PFSK-1 (cell line): ENCODE measurements around the gene DIP2B.
A peak's percentile ranks its signal among the peaks of the same experiment; 100 is the strongest.

Experiments
- FOXP2 ChIP-seq: optimal IDR thresholded peaks from 2 replicates; pipeline ENCODE3; 2011; ENCODE audit warnings: borderline replicate concordance, control low read depth, inconsistent platforms; ENCODE audit not compliant: insufficient read depth; ENCODE audit errors: extremely low read length, extremely low read depth
- POLR2AphosphoS5 ChIP-seq: IDR thresholded peaks from 2 replicates; pipeline ENCODE4 v1.6.1; 2012; ENCODE audit warnings: low read depth, mild to moderate bottlenecking, control low read depth, low read length, moderate library complexity
- SIN3A ChIP-seq: IDR thresholded peaks from 2 replicates; pipeline ENCODE4 v1.6.1; 2012; ENCODE audit warnings: mild to moderate bottlenecking, low read length, moderate library complexity, borderline replicate concordance; ENCODE audit not compliant: insufficient read depth
- TAF1 ChIP-seq: IDR thresholded peaks from 2 replicates; pipeline ENCODE4 v1.6.1; 2012; ENCODE audit warnings: low read length, control low read depth, borderline replicate concordance; ENCODE audit not compliant: insufficient read depth
- TF ChIP-seq, protein P1 (sequence below), 2 experiments: IDR thresholded peaks; 2 replicates each; pipeline versions ENCODE4 v1.6.1 to v1.8.0; 2011 to 2012; ENCODE audit warnings: low read depth in 2 of 2, low read length in 2 of 2, control low read depth in 1 of 2, inconsistent platforms in 1 of 2, mild to moderate bottlenecking in 1 of 2, moderate library complexity in 1 of 2; ENCODE audit not compliant: insufficient read depth in 1 of 2

The DIP2B gene

DNA sequence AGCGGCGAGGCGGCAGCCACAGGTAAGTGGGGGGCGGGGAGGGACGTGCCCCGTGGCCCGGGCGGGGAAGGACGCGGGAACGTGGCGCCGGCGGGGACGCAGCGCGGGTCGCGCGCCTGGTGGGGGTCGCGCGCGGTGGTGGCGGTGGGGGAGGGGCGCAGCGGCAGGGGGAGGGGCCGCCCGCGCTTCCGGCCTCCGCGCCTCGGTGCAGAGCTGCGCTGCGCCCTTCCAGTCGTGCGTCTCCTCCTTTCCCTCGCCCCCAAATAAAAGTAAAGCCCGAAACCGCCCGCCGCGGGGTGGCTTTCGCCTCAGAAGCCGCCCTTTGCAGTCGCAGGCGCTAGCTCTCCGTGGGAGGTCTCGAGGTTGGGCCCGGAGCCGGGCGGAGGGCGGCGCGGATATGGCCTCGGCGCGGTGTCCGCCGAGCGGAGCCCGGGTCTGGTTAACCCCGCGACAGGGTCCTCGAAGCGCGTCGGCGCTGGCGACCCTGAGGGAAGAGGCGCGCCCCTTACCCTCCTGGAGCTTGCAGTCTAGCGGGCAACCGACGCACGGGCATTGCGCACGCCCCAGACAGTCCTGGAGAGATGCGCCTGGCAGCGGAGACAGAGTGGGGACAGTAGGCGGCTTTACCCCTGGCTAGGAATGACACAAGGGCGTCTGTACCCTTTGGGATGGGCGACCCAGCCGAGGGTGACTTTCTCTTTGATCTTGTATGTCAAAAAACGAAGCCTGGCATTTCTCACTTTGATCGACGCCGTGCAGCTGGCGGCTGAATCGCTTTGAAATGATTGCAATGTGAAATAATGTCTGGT is 259.7 kb downstream of the DIP2B start:
- no peak for TF ChIP-seq FOXP2
- TF ChIP-seq, protein P1, sequence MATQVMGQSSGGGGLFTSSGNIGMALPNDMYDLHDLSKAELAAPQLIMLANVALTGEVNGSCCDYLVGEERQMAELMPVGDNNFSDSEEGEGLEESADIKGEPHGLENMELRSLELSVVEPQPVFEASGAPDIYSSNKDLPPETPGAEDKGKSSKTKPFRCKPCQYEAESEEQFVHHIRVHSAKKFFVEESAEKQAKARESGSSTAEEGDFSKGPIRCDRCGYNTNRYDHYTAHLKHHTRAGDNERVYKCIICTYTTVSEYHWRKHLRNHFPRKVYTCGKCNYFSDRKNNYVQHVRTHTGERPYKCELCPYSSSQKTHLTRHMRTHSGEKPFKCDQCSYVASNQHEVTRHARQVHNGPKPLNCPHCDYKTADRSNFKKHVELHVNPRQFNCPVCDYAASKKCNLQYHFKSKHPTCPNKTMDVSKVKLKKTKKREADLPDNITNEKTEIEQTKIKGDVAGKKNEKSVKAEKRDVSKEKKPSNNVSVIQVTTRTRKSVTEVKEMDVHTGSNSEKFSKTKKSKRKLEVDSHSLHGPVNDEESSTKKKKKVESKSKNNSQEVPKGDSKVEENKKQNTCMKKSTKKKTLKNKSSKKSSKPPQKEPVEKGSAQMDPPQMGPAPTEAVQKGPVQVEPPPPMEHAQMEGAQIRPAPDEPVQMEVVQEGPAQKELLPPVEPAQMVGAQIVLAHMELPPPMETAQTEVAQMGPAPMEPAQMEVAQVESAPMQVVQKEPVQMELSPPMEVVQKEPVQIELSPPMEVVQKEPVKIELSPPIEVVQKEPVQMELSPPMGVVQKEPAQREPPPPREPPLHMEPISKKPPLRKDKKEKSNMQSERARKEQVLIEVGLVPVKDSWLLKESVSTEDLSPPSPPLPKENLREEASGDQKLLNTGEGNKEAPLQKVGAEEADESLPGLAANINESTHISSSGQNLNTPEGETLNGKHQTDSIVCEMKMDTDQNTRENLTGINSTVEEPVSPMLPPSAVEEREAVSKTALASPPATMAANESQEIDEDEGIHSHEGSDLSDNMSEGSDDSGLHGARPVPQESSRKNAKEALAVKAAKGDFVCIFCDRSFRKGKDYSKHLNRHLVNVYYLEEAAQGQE (IDR thresholded peaks at IDR 0.05; ENCODE audit: insufficient read depth in 1 of 2, low read depth in 2 of 2, low read length in 2 of 2) = 0 out of 4 replicates have a peak, but pooled peaks of 1 of the 2 experiments have one; percentile 33

DNA sequence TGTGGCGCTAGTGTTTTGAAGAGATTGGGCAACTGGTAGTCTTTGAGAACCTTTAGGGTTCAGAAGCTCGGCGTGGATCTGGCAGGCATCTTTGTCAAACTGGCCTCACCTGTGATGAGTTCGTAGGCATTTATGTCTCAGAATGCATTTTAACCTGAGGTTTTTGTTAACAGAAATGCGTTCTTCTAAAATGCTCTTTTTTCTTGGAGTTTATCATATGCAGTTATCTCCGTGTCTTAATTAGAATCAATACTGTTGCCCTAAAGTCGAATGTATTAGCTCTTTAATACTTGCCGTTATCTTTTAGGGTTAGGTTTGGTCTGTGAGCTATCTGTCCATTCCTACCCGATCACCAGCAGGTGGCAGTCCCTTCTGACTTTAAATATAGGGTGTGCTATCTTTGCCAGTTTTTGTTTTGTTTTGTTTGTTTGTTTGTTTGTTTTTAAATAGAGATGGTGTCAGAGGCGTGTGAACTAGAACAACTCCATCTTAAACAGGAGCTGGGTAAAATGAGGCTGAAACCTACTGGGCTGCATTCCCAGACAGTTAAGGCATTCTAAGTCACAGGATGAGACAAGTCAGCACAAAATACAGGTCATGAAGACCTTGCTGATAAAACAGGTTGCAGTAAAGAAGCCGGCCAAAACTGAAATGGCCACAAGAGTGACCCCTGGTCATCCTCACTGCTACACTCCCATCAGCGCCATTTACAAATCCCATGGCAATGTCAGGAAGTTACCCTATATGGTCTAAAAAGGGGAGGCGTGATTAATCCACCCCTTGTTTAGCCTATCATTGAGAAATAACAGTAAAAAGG is 260.5 kb downstream of the DIP2B start:
- TF ChIP-seq, protein P1 (IDR thresholded peaks at IDR 0.05; ENCODE audit: insufficient read depth in 1 of 2, low read depth in 2 of 2, low read length in 2 of 2) = no peak
- no peak for TF ChIP-seq SIN3A
- TF ChIP-seq TAF1 = no peak
- TF ChIP-seq POLR2AphosphoS5 = no peak
- no peak for TF ChIP-seq FOXP2

DNA sequence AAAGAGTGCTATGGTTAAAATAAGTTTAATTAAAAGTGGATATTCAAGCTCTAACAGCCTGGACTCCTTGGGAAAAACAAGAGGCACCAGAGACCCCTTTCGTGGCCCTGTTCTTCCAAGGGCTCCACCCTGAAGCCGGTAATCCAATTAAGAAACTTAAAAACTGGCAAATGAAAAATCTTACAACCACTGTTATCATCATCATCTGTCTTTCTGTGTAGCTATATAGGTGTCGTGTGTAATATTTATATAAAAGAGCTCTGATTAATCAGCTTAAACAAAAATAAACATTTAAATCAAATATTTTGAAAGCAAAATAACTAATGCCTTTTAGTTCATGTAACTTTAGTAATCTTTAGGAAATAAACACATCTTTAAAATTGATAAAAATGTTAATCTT is 263.6 kb downstream of the DIP2B start:
- no peak for TF ChIP-seq POLR2AphosphoS5
- TF ChIP-seq SIN3A = no peak
- no peak for TF ChIP-seq FOXP2
- TF ChIP-seq TAF1 = no peak
- TF ChIP-seq, protein P1 (IDR thresholded peaks at IDR 0.05; ENCODE audit: insufficient read depth in 1 of 2, low read depth in 2 of 2, low read length in 2 of 2) = no peak

DNA sequence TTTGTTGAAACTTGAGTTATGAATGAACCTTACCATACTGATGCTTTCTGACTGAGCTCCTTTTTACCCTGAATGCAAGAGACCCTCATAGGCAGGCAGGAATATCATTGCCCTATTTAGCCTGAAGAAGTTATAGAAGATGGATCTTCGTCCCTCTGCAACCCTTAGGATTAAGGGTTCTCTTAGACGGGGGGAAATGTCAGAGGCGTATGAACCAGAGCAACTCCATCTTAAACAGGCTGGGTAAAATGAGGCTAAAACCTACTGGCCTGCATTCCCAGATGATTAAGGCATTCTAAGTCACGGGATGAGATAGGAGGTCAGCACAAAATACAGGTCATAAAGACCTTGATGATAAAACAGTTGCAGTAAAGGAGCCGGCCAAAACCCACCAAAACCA is 266.6 kb downstream of the DIP2B start:
- TF ChIP-seq SIN3A (no peak), TAF1 (no peak), FOXP2 (no peak), POLR2AphosphoS5 (no peak)
- TF ChIP-seq, protein P1 (IDR thresholded peaks at IDR 0.05; ENCODE audit: insufficient read depth in 1 of 2, low read depth in 2 of 2, low read length in 2 of 2) = no peak
